HepG2 (cell line): ENCODE data around the gene SDK1. TPM values are rescaled to one million over a fixed set of nuclear protein-coding genes. Genes with fewer than 3 reads are reported as not detected.

ENCODE experiments used
- ATAC-seq: fragments of 200-7000 bp; cut with Tn5 transposase; 3 replicates; pipeline ENCODE4 v1.9.1; 2020; ENCODE audit warnings: mild to moderate bottlenecking, moderate library complexity
- BruUV-seq: library from RNA; stranded (reverse); fragments of 400-500 nt; replicated peaks from 2 replicates; lab custom pipeline; 2021; lab: Mats Ljungman, UMichigan
- CTCF ChIA-PET: fragments of 300-600 bp; formaldehyde crosslinking; extraction: SDS; loops from one replicate; lab custom pipeline; 2021; ENCODE audit warnings: low total read pairs, inconsistent platforms, low intra/inter-chr PET ratio; lab: Yijun Ruan, JAX
- POLR2A ChIA-PET: fragments of 350-600 bp; sonication (Branson Sonifier 250); formaldehyde crosslinking; loops from one replicate; lab custom pipeline; 2020; ENCODE audit warnings: antibody characterized with exemption, inconsistent platforms; lab: Yijun Ruan, JAX
- DNase-seq: peaks from one replicate; pipeline ENCODE4 v3.0.0-alpha.2; 2015; ENCODE audit warnings: low spot score
- FAIRE-seq: peaks from 3 replicates; lab custom pipeline; 2011; peaks lifted over from hg19 to GRCh38; lab: Jason Lieb, UNC
- H2AFZ ChIP-seq: one replicate; pipeline ENCODE4 v1.6.1; 2011; ENCODE audit warnings: low read length, inconsistent platforms
- H3K27ac ChIP-seq: fragments of 300-600 bp; 3 replicates; pipeline ENCODE4 v1.8.0; 2011; ENCODE audit warnings: mixed run types, mild to moderate bottlenecking, mixed read lengths, low read length, inconsistent platforms; ENCODE audit not compliant: insufficient read depth; ENCODE audit errors: extremely low read length
- H3K27me3 ChIP-seq, 2 experiments: fragments of 200-600 bp in 1 of 2; 2 replicates in 1 of 2; 3 replicates in 1 of 2; pipeline versions ENCODE4 v1.6.0 to v1.8.0; 2011; ENCODE audit warnings: low read length in 2 of 2, mild to moderate bottlenecking in 2 of 2, moderate library complexity in 2 of 2, inconsistent platforms in 1 of 2; ENCODE audit not compliant: insufficient read depth in 2 of 2, control insufficient read depth in 1 of 2
- H3K36me3 ChIP-seq, 2 experiments: fragments of 200-600 bp in 1 of 2; replicated peaks in 1 of 2; 2 replicates in 1 of 2; 3 replicates in 1 of 2; pipeline versions ENCODE4 v1.5.1 to v1.8.0; 2011; ENCODE audit warnings: low read length in 2 of 2, inconsistent platforms in 1 of 2; ENCODE audit not compliant: insufficient read depth in 2 of 2, control insufficient read depth in 1 of 2
- H3K4me1 ChIP-seq: 2 replicates; pipeline ENCODE4 v1.5.1; 2012; ENCODE audit warnings: low read length, inconsistent platforms; ENCODE audit not compliant: insufficient read depth
- H3K4me2 ChIP-seq: 2 replicates; pipeline ENCODE4 v1.6.0; 2011; ENCODE audit warnings: low read depth, low read length, inconsistent platforms
- H3K4me3 ChIP-seq, 3 experiments: fragments of 200-600 bp in 1 of 3; sonication (generic), shearing (Covaris generic) in 1 of 3; replicated peaks in 1 of 3; 2 replicates each; pipeline ENCODE4 v1.5.1; 2011 to 2016; ENCODE audit warnings: low read length in 3 of 3, inconsistent platforms in 2 of 3, low read depth in 2 of 3, mild to moderate bottlenecking in 2 of 3, control low read depth in 1 of 3, mixed read lengths in 1 of 3; ENCODE audit not compliant: insufficient read depth in 1 of 3
- H3K79me2 ChIP-seq: one replicate; pipeline ENCODE4 v1.6.1; 2011; ENCODE audit warnings: low read length, inconsistent platforms; ENCODE audit not compliant: insufficient read depth
- H3K9ac ChIP-seq: 2 replicates; pipeline ENCODE4 v1.6.0; 2011; ENCODE audit warnings: mild to moderate bottlenecking, low read depth, low read length, inconsistent platforms; ENCODE audit not compliant: insufficient read depth
- H3K9me3 ChIP-seq: 2 replicates; pipeline ENCODE4 v1.5.1; 2012; ENCODE audit warnings: mild to moderate bottlenecking, low read length
- H4K20me1 ChIP-seq: 2 replicates; pipeline ENCODE4 v1.6.0; 2011; ENCODE audit warnings: inconsistent platforms, mild to moderate bottlenecking, low read length, moderate library complexity; ENCODE audit not compliant: insufficient read depth
- CREB1 ChIP-seq, 2 experiments: fragments of 450-650 bp in 1 of 2; IDR thresholded peaks; 2 replicates each; pipeline ENCODE4 v1.6.1; 2016 to 2017; ENCODE audit warnings: control low read depth in 1 of 2, mild to moderate bottlenecking in 1 of 2, missing compliant biosample characterization in 1 of 2, missing genetic modification characterization in 1 of 2
- CSRNP1 ChIP-seq: sonication (generic); formaldehyde crosslinking; IDR thresholded peaks from 2 replicates; pipeline ENCODE4 v1.8.1; 2023; ENCODE audit warnings: mild to moderate bottlenecking, missing genetic modification reagents
- DMAP1 ChIP-seq: IDR thresholded peaks from 2 replicates; pipeline ENCODE4 v1.6.1; 2016
- FOSL2 ChIP-seq: sonication (generic); formaldehyde crosslinking; IDR thresholded peaks from 2 replicates; pipeline ENCODE4 v1.4.0; 2020; ENCODE audit warnings: missing genetic modification reagents
- FOXA1 ChIP-seq, 2 experiments: fragments of 450-650 bp in 1 of 2; sonication (generic) in 1 of 2; formaldehyde crosslinking in 1 of 2; IDR thresholded peaks; 2 replicates each; pipeline versions ENCODE4 v1.4.0 to v1.6.1; 2016 to 2020; ENCODE audit warnings: missing genetic modification reagents in 1 of 2
- FOXA3 ChIP-seq: IDR thresholded peaks from 2 replicates; pipeline ENCODE4 v1.6.1; 2016; ENCODE audit warnings: missing genetic modification reagents, missing compliant biosample characterization
- HMGA1 ChIP-seq: sonication (generic); formaldehyde crosslinking; conservative IDR thresholded peaks from 2 replicates; pipeline ENCODE4 v1.4.0; 2020; ENCODE audit warnings: missing genetic modification reagents
- HNRNPLL ChIP-seq: fragments of 200-400 bp; formaldehyde crosslinking; IDR thresholded peaks from 2 replicates; pipeline ENCODE4 v1.6.1; 2017; ENCODE audit warnings: mild to moderate bottlenecking, low read depth, low read length; ENCODE audit not compliant: poor library complexity, severe bottlenecking
- NFE2L2 ChIP-seq: fragments of 150-350 bp; IDR thresholded peaks from 2 replicates; pipeline ENCODE4 v1.6.1; 2014; ENCODE audit warnings: low read length
- NR2C2 ChIP-seq: sonication (generic); formaldehyde crosslinking; IDR thresholded peaks from 2 replicates; pipeline ENCODE4 v1.4.0; 2020; ENCODE audit warnings: missing genetic modification reagents, mild to moderate bottlenecking, moderate library complexity, borderline replicate concordance
- RARG ChIP-seq: sonication (generic); formaldehyde crosslinking; IDR thresholded peaks from 2 replicates; pipeline ENCODE4 v1.4.0; 2020; ENCODE audit warnings: low read depth, mild to moderate bottlenecking, missing genetic modification reagents
- ZC3H13 ChIP-seq: sonication (generic); formaldehyde crosslinking; IDR thresholded peaks from 2 replicates; pipeline ENCODE4 v1.8.1; 2023; ENCODE audit warnings: mild to moderate bottlenecking, missing genetic modification reagents, moderate library complexity
- ZNF230 ChIP-seq: sonication (generic); formaldehyde crosslinking; IDR thresholded peaks from 2 replicates; pipeline ENCODE4 v1.4.0; 2020; ENCODE audit warnings: mild to moderate bottlenecking, missing genetic modification reagents
- ZNF232 ChIP-seq: sonication (generic); formaldehyde crosslinking; IDR thresholded peaks from 2 replicates; pipeline ENCODE4 v1.4.0; 2020; ENCODE audit warnings: missing genetic modification reagents, borderline replicate concordance
- WGBS: methylation state at CpG from one replicate; pipeline ENCODE4 v1.1.6; 2017; ENCODE audit warnings: low lambda C conversion rate; 5-methylcytosine and 5-hydroxymethylcytosine counted together
- in situ Hi-C: cut with HindIII; loops from 2 replicates; pipeline ENCODE4 v1.10.0; 2017; ENCODE audit warnings: low pct_unique_long_range_greater_than_20kb; ENCODE audit not compliant: extremely low pct_ligation_motif_present
- intact Hi-C: fragments of 100-400 bp; cut with micrococcal nuclease; formaldehyde crosslinking; loops from one replicate; pipeline ENCODE4 v1.10.0; 2022; ENCODE audit not compliant: unreplicated experiment
- polyA plus RNA-seq, 8 experiments: library from polyadenylated mRNA; depleted of rRNA in 3 of 8; stranded (reverse) in 7 of 8; unstranded in 1 of 8; fragments of >200 nt; fragmentation: Illumina TruSeq in 4 of 8; extraction: Trizol in 4 of 8; gene quantifications; 2 replicates each; pipeline versions ENCODE4 v1.2.1 to v1.2.3, GENCODE V29; 2011 to 2016; ENCODE audit warnings: low read depth in 4 of 8, missing spikeins in 1 of 8, mixed read lengths in 1 of 8; ENCODE audit not compliant: insufficient read depth in 1 of 8
- total RNA-seq, 5 experiments: library from RNA; depleted of rRNA; stranded (reverse); fragments of >200 nt; fragmentation: Illumina TruSeq; extraction: Trizol; gene quantifications; 2 replicates each; pipeline ENCODE4 v1.2.3, GENCODE V29; 2016; ENCODE audit warnings: low read depth in 1 of 5
- TF ChIP-seq, protein P1 (sequence below): sonication (generic); formaldehyde crosslinking; IDR thresholded peaks from 2 replicates; pipeline ENCODE4 v1.9.0; 2021; ENCODE audit warnings: missing genetic modification reagents, borderline replicate concordance
- TF ChIP-seq, protein P2 (sequence below), 2 experiments: sonication (generic) in 1 of 2; formaldehyde crosslinking in 1 of 2; IDR thresholded peaks; 2 replicates each; pipeline versions ENCODE4 v1.6.1 to v1.9.0; 2014 to 2022; ENCODE audit warnings: antibody characterized with exemption in 1 of 2, borderline replicate concordance in 1 of 2, inconsistent platforms in 1 of 2, low read depth in 1 of 2, missing genetic modification reagents in 1 of 2

Gene SDK1
- total and polyA plus RNA-seq, 2 of the 13 experiments (the other 11 are each of a cell fraction or from before 2014, with no cell fraction given) = 0.35 to 2.4 TPM

GRCh38 chr7:3916146-3916545 is 615.1 kb downstream of the SDK1 start:
- no peak overlapping the region for H3K4me3 ChIP-seq
- H3K9ac ChIP-seq = no peak overlapping the region
- no peak overlapping the region for H3K27ac ChIP-seq
- peaks cover 43% of the 10 kb centered on the region for H3K4me1 ChIP-seq
- FAIRE-seq (no peak), ATAC-seq (no peak), DNase-seq (peak; percentile 40)
- WGBS = 47% methylated on average over 1 of the region's 1 CpG
- no peaks in the 10 kb centered on the region for H3K9me3 ChIP-seq
- H4K20me1 ChIP-seq = no peaks in the 10 kb centered on the region
- H3K36me3 ChIP-seq = no peaks in the 10 kb centered on the region
- H2AFZ ChIP-seq = no peak overlapping the region
- CTCF ChIA-PET = no interaction called here
- no peaks in the 10 kb centered on the region for H3K79me2 ChIP-seq
- BruUV-seq = no TSS peak
- POLR2A ChIA-PET = no interaction called here
- in situ Hi-C loops = no loop called here
- H3K27me3 ChIP-seq = no peaks in the 10 kb centered on the region
- H3K4me2 ChIP-seq = no peak overlapping the region
- intact Hi-C loops = no loop called here
- TF ChIP-seq FOSL2 (CRISPR knock-in tag) (peak; percentile 48), ZNF230 (CRISPR knock-in tag) (no peak), ZC3H13 (CRISPR knock-in tag) (no peak), DMAP1 (CRISPR knock-in tag) (no peak), FOXA1 (IDR thresholded peaks at IDR 0.05) (no peak), FOXA1 (CRISPR knock-in tag; IDR thresholded peaks at IDR 0.05) (peak; percentile 51; the same call in 1 of the 2 replicates), HNRNPLL (no peak), ZNF232 (CRISPR knock-in tag) (peak; percentile 89; the same call in 1 of the 2 replicates), NR2C2 (no peak), FOXA3 (CRISPR knock-in tag) (0 out of 2 replicates have a peak, but pooled peaks have one; percentile 9), CSRNP1 (no peak), CREB1 (IDR thresholded peaks at IDR 0.05) (peak; percentile 41; the same call in 1 of the 2 replicates), CREB1 (CRISPR knock-in tag; IDR thresholded peaks at IDR 0.05) (no peak), NFE2L2 (no peak), RARG (no peak), HMGA1 (CRISPR knock-in tag) (no peak)
- TF ChIP-seq, protein P1, sequence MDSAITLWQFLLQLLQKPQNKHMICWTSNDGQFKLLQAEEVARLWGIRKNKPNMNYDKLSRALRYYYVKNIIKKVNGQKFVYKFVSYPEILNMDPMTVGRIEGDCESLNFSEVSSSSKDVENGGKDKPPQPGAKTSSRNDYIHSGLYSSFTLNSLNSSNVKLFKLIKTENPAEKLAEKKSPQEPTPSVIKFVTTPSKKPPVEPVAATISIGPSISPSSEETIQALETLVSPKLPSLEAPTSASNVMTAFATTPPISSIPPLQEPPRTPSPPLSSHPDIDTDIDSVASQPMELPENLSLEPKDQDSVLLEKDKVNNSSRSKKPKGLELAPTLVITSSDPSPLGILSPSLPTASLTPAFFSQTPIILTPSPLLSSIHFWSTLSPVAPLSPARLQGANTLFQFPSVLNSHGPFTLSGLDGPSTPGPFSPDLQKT (CRISPR knock-in tag) = no peak
- TF ChIP-seq, protein P2, sequence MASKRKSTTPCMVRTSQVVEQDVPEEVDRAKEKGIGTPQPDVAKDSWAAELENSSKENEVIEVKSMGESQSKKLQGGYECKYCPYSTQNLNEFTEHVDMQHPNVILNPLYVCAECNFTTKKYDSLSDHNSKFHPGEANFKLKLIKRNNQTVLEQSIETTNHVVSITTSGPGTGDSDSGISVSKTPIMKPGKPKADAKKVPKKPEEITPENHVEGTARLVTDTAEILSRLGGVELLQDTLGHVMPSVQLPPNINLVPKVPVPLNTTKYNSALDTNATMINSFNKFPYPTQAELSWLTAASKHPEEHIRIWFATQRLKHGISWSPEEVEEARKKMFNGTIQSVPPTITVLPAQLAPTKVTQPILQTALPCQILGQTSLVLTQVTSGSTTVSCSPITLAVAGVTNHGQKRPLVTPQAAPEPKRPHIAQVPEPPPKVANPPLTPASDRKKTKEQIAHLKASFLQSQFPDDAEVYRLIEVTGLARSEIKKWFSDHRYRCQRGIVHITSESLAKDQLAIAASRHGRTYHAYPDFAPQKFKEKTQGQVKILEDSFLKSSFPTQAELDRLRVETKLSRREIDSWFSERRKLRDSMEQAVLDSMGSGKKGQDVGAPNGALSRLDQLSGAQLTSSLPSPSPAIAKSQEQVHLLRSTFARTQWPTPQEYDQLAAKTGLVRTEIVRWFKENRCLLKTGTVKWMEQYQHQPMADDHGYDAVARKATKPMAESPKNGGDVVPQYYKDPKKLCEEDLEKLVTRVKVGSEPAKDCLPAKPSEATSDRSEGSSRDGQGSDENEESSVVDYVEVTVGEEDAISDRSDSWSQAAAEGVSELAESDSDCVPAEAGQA (IDR thresholded peaks at IDR 0.05; ENCODE audit: low read depth) = no peak
- TF ChIP-seq, protein P2 (CRISPR knock-in tag; IDR thresholded peaks at IDR 0.05; ENCODE audit: borderline replicate concordance) = no peak
